NCI-H2107 (cell line): Measurements from ENCODE around the gene NOSTRIN.

ENCODE experiments used
- DNase-seq: peaks from one replicate; lab custom pipeline; 2025; lab: John Stamatoyannopoulos, UW

NOSTRIN gene

GRCh38 chr2:168884975-168885374, 82.5 kb downstream of the NOSTRIN start:
- DNase-seq, result no peak

GRCh38 chr2:168889635-168890005, 87.2 kb downstream of the NOSTRIN start:
- no peak for DNase-seq

GRCh38 chr2:168890006-168890782, 87.8 kb downstream of the NOSTRIN start, which contains the start of gene SPC25:
TSS of gene SPC25 (minus strand) at chr2:168890430. CDS start at chr2:168889519, 911 bp downstream.
- DNase-seq, result peak; percentile 86

- DNase-seq, result no peak
These were observed 89.9 kb downstream of the NOSTRIN start for GRCh38 chr2:168892327-168892726.

GRCh38 chr2:168894101-168894500, 91.7 kb downstream of the NOSTRIN start:
- DNase-seq, result no peak

- DNase-seq, result no peak
These were observed 92.3 kb downstream of the NOSTRIN start for GRCh38 chr2:168894720-168895119.

- DNase-seq, result peak; percentile 9
These were observed 93.3 kb downstream of the NOSTRIN start for GRCh38 chr2:168895771-168896170.

- DNase-seq, result no peak
These were observed 94.3 kb downstream of the NOSTRIN start for GRCh38 chr2:168896783-168897182.

- DNase-seq, result no peak
These were observed 95.0 kb downstream of the NOSTRIN start for GRCh38 chr2:168897449-168897848.

GRCh38 chr2:168901003-168901402, 98.6 kb downstream of the NOSTRIN start, which contains the start of gene G6PC2:
TSS of gene G6PC2 (plus strand) at chr2:168901291. CDS start at chr2:168901332, 41 bp downstream.
- DNase-seq, result no peak

GRCh38 chr2:168903888-168904287, 101.5 kb downstream of the NOSTRIN start:
- no peak for DNase-seq

GRCh38 chr2:168904358-168904757, 101.9 kb downstream of the NOSTRIN start:
- DNase-seq, result no peak

- no peak for DNase-seq
These were observed 105.7 kb downstream of the NOSTRIN start for GRCh38 chr2:168907940-168908662.

GRCh38 chr2:168910330-168910729, 107.9 kb downstream of the NOSTRIN start:
- DNase-seq, result no peak

- no peak for DNase-seq
These were observed 110.0 kb downstream of the NOSTRIN start for GRCh38 chr2:168912466-168912865.

GRCh38 chr2:168912901-168913369, 110.5 kb downstream of the NOSTRIN start:
- no peak for DNase-seq

- DNase-seq, result no peak
These were observed 111.1 kb downstream of the NOSTRIN start for GRCh38 chr2:168913495-168913894.
